ENCODE data around the gene ROS1. TPM values are rescaled to one million over a fixed set of nuclear protein-coding genes. Genes with fewer than 3 reads are reported as not detected.

ROS1 gene
- total and polyA plus RNA-seq, 2 donors (not counting 3 experiments of a cell fraction or from before 2014, with no cell fraction given) = not detected

GRCh38 chr6:117467876-117468275 is 42.1 kb upstream of the ROS1 start:
- Histone ChIP-seq H3K27me3 (ENCODE audit: control insufficient read depth in 2 of 2, insufficient read depth in 2 of 2, low read length in 2 of 2) (no peaks in the 10 kb centered on the region), H3K9ac (replicated peaks; ENCODE audit: extremely low read depth, insufficient read depth, low read length) (no peak overlapping the region), H3K27ac (ENCODE audit: insufficient read depth, low read depth, low read length) (no peak overlapping the region), H3K36me3 (ENCODE audit: control insufficient read depth in 2 of 2, extremely low read depth in 1 of 2, insufficient read depth in 2 of 2, low read length in 2 of 2) (no peaks in the 10 kb centered on the region), H3K4me1 (ENCODE audit: control insufficient read depth, extremely low read depth, insufficient read depth, low read length) (peaks cover 25% of the 10 kb centered on the region), H3K9me1 (replicated peaks; ENCODE audit: control insufficient read depth, extremely low read depth, insufficient read depth, low read length) (no peaks in the 10 kb centered on the region), H3K79me2 (ENCODE audit: control insufficient read depth, insufficient read depth, low read length) (no peaks in the 10 kb centered on the region), H3K9me3 (replicated peaks; ENCODE audit: control insufficient read depth, insufficient read depth, low read length) (no peaks in the 10 kb centered on the region), H3K4me2 (ENCODE audit: insufficient read depth, low read length) (no peak overlapping the region), H4K20me1 (replicated peaks; ENCODE audit: control insufficient read depth, extremely low read depth, insufficient read depth, low read length) (no peaks in the 10 kb centered on the region), H3K4me3 (replicated peaks in 1 of 3; ENCODE audit: insufficient read depth in 1 of 3, low read depth in 1 of 3, low read length in 3 of 3) (no peak overlapping the region), H2AFZ (ENCODE audit: low read depth, low read length) (no peak overlapping the region)
- ChIA-PET CTCF (interaction anchor here (1.1 kb wide), 1 partner anchor 15 kb away, joined by 3 read pairs; no protein-coding TSS in a partner anchor), POLR2A (no interaction called here)
- BruUV-seq (replicated peaks) = no TSS peak
- no peak for FAIRE-seq
- no peak for TF ChIP-seq POLR2AphosphoS5 (IDR thresholded peaks at IDR 0.05; ENCODE audit: insufficient read depth, low read depth, low read length)
- no peak for TF ChIP-seq MYC (IDR thresholded peaks at IDR 0.05; ENCODE audit: low read depth, low read length)
- TF ChIP-seq EZH2 (IDR thresholded peaks at IDR 0.05; ENCODE audit: borderline replicate concordance, low read depth, low read length, severe bottlenecking) = no peak
- TF ChIP-seq, protein P1, sequence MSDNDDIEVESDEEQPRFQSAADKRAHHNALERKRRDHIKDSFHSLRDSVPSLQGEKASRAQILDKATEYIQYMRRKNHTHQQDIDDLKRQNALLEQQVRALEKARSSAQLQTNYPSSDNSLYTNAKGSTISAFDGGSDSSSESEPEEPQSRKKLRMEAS (IDR thresholded peaks at IDR 0.05; ENCODE audit: insufficient read depth, insufficient read length) = no peak
- no peak for TF ChIP-seq JUN (IDR thresholded peaks at IDR 0.05; ENCODE audit: borderline replicate concordance, insufficient read depth, insufficient read length, low read depth)
- dilution Hi-C loops (cut with MboI; ENCODE audit: extremely low pct_ligation_motif_present, low sequenced_read_pairs) (no loop called here), intact Hi-C loops (cut with micrococcal nuclease) (no loop called here)
- no peak for DNase-seq (ENCODE audit: low read depth, low spot score)

DNA sequence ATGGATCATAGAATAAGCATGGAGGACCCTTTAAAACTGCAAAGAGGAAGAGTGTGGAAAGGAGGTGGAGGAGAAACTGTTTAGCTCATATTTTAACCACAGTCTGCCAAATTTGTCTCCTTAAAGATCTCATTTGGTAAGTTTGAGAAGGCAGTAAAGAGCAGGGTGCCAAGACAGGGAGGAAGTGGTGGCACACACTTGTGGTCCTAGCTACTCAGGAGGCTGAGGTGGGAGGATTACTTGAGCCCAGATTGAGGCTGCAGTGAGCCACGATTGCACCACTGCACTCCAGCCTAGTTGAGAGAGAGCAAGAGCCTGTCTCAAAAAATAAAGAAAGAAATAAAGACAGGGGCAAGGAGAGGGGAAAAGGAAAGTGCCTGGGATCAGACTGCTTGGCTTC is 39.9 kb upstream of the ROS1 start:
- H3K9ac ChIP-seq (replicated peaks; ENCODE audit: extremely low read depth, insufficient read depth, low read length) = no peak overlapping the region
- POLR2A ChIA-PET = interaction anchor here (1.1 kb wide), 1 partner anchor 17 kb away, joined by 3 read pairs; the partner anchor contains the start of gene DCBLD1
- no TSS peak for BruUV-seq (replicated peaks)
- H3K4me1 ChIP-seq (ENCODE audit: control insufficient read depth, extremely low read depth, insufficient read depth, low read length) = peaks cover 25% of the 10 kb centered on the region
- dilution Hi-C loops (cut with MboI; ENCODE audit: extremely low pct_ligation_motif_present, low sequenced_read_pairs) = no loop called here
- FAIRE-seq (no peak), DNase-seq (ENCODE audit: low read depth, low spot score) (no peak)
- H4K20me1 ChIP-seq (replicated peaks; ENCODE audit: control insufficient read depth, extremely low read depth, insufficient read depth, low read length) = no peaks in the 10 kb centered on the region
- H3K79me2 ChIP-seq (ENCODE audit: control insufficient read depth, insufficient read depth, low read length) = no peaks in the 10 kb centered on the region
- no peak overlapping the region for H3K27ac ChIP-seq (ENCODE audit: insufficient read depth, low read depth, low read length)
- no peak overlapping the region for H3K4me2 ChIP-seq (ENCODE audit: insufficient read depth, low read length)
- H3K9me3 ChIP-seq (replicated peaks; ENCODE audit: control insufficient read depth, insufficient read depth, low read length) = no peaks in the 10 kb centered on the region
- peak overlapping the region; percentile 42 for H2AFZ ChIP-seq (ENCODE audit: low read depth, low read length)
- H3K4me3 ChIP-seq (replicated peaks in 1 of 3; ENCODE audit: insufficient read depth in 1 of 3, low read depth in 1 of 3, low read length in 3 of 3) = no peak overlapping the region
- no peak for TF ChIP-seq GATA2 (IDR thresholded peaks at IDR 0.05; ENCODE audit: insufficient read depth, insufficient read length, low read depth, low read length)
- no peaks in the 10 kb centered on the region for H3K27me3 ChIP-seq (ENCODE audit: control insufficient read depth in 2 of 2, insufficient read depth in 2 of 2, low read length in 2 of 2)
- H3K9me1 ChIP-seq (replicated peaks; ENCODE audit: control insufficient read depth, extremely low read depth, insufficient read depth, low read length) = no peaks in the 10 kb centered on the region
- intact Hi-C loops (cut with micrococcal nuclease) = no loop called here
- H3K36me3 ChIP-seq (ENCODE audit: control insufficient read depth in 2 of 2, extremely low read depth in 1 of 2, insufficient read depth in 2 of 2, low read length in 2 of 2) = no peaks in the 10 kb centered on the region
- CTCF ChIA-PET = interaction anchor here (1.2 to 2.8 kb wide), 4 partner anchors 16 to 90 kb away, joined by 3 to 30 read pairs (median 6); partner anchors contain the start of gene DCBLD1
